ENCODE data around the gene FMNL2.

DNA sequence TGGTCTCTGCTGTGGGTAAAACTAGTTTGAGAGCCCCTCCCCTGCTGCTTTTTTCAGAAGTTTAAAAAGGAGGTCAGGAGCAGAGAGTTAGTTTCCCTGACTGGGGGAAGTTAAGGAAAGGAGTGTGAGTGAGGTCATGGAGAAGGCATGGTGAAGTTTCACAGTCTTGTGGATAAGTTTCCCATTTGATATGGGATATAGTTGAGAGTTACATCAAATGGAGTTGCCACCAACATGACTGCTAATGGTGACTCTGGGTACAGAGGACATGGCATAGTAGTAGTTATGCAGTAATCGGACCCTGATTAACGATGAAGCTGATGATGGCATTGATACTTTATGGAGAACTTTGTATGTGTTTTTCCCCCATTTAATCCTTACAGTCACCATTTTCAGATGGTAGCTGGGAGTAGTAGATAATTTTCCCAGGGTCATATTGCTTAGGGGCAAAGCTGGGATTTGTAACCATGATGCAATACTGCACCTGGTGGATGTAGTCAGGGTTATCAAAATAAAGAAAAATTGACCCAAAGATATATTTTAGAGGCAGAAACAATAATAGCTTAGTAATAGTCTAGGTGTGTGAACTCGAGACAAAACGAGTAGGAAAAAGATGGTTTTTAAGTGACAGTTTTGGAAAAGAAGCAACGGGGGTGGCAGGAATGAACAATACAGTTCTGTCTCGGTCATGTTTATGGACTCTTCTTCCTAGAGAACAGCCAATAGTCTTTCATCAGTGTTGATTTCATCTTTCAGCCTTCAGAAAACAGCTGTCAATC is 74.6 kb downstream of the FMNL2 start:
- no peak for TF ChIP-seq POLR2AphosphoS5 (IDR thresholded peaks at IDR 0.05; ENCODE audit: low read depth, low read length)
- no peak for TF ChIP-seq TAF1 (IDR thresholded peaks at IDR 0.05; ENCODE audit: borderline replicate concordance, low read depth, low read length)
